Panc1 (cell line): ENCODE data around the gene BNC1. TPM values are rescaled to one million over a fixed set of nuclear protein-coding genes. Genes with fewer than 3 reads are reported as not detected.
A peak's percentile ranks its signal among the peaks of the same experiment; 100 is the strongest.

Experiments used
- ATAC-seq: fragments of 200-7000 bp; cut with Tn5 transposase; 2 replicates; pipeline ENCODE4 v1.9.1; 2020; ENCODE audit warnings: mild to moderate bottlenecking, moderate library complexity
- BruUV-seq: library from RNA; stranded (reverse); fragments of 400-500 nt; replicated peaks from 2 replicates; lab custom pipeline; 2021; lab: Mats Ljungman, UMichigan
- CTCF ChIA-PET: fragments of 300-600 bp; sonication (Branson Sonifier 250); formaldehyde crosslinking; loops from one replicate; lab custom pipeline; 2022; ENCODE audit warnings: antibody characterized with exemption; lab: Charles Lee
- POLR2A ChIA-PET: fragments of 300-600 bp; sonication (Branson Sonifier 250); formaldehyde crosslinking; loops from one replicate; lab custom pipeline; 2022; ENCODE audit warnings: antibody characterized with exemption; lab: Charles Lee
- DNase-seq: peaks from one replicate; pipeline ENCODE4 v3.0.0-alpha.2; 2010; ENCODE audit warnings: low read depth, low spot score
- H3K27ac ChIP-seq: 2 replicates; pipeline ENCODE4 v1.5.1; 2011; ENCODE audit warnings: mild to moderate bottlenecking, low read length, inconsistent platforms
- H3K27me3 ChIP-seq: fragments of 200-500 bp; sonication (Bioruptor generic); 2 replicates; pipeline ENCODE4 v1.6.0; 2014; ENCODE audit warnings: low read length, inconsistent platforms; ENCODE audit not compliant: control insufficient read depth, insufficient read depth
- H3K36me3 ChIP-seq: fragments of 200-500 bp; sonication (Bioruptor generic); 2 replicates; pipeline ENCODE4 v1.5.1; 2014; ENCODE audit warnings: inconsistent platforms, mild to moderate bottlenecking, low read length, moderate library complexity; ENCODE audit not compliant: control insufficient read depth, insufficient read depth
- H3K4me1 ChIP-seq: 2 replicates; pipeline ENCODE4 v1.5.1; 2011; ENCODE audit warnings: inconsistent platforms, mild to moderate bottlenecking, low read length, moderate library complexity; ENCODE audit not compliant: control insufficient read depth, insufficient read depth
- H3K4me3 ChIP-seq, 2 experiments: 2 replicates each; pipeline ENCODE4 v1.5.1; 2011 to 2012; ENCODE audit warnings: low read depth in 2 of 2, low read length in 2 of 2, mild to moderate bottlenecking in 2 of 2, inconsistent platforms in 1 of 2, moderate library complexity in 1 of 2
- H3K9me3 ChIP-seq: fragments of 200-500 bp; sonication (Bioruptor generic); 2 replicates; pipeline ENCODE4 v1.5.1; 2014; ENCODE audit warnings: low read depth, mild to moderate bottlenecking, inconsistent platforms, low read length, moderate library complexity; ENCODE audit not compliant: control insufficient read depth, insufficient read depth
- POLR2AphosphoS5 ChIP-seq: IDR thresholded peaks from 2 replicates; pipeline ENCODE4 v1.6.1; 2012; ENCODE audit warnings: mild to moderate bottlenecking, low read depth, low read length, moderate library complexity
- REST ChIP-seq, 2 experiments: IDR thresholded peaks; 2 replicates each; pipeline ENCODE4 v1.6.1; 2011 to 2012; ENCODE audit warnings: low read depth in 2 of 2, control low read depth in 1 of 2, low read length in 1 of 2, mild to moderate bottlenecking in 1 of 2, moderate library complexity in 1 of 2; ENCODE audit not compliant: insufficient read depth in 1 of 2
- SIN3A ChIP-seq: IDR thresholded peaks from 2 replicates; pipeline ENCODE4 v1.6.1; 2012; ENCODE audit warnings: low read depth, mild to moderate bottlenecking, low read length, moderate library complexity, borderline replicate concordance; ENCODE audit not compliant: insufficient read depth
- TCF7L2 ChIP-seq: IDR thresholded peaks from 2 replicates; pipeline ENCODE4 v1.6.1; 2011; ENCODE audit warnings: mild to moderate bottlenecking, low read depth, low read length, inconsistent platforms
- in situ Hi-C: cut with HindIII; loops from 2 replicates; pipeline ENCODE4 v1.10.0; 2016; ENCODE audit warnings: low sequenced_read_pairs, low pct_unique_long_range_greater_than_20kb
- intact Hi-C: fragments of 100-400 bp; cut with micrococcal nuclease; formaldehyde crosslinking; loops from one replicate; pipeline ENCODE4 v1.10.0; 2022; ENCODE audit not compliant: unreplicated experiment
- total RNA-seq: library from RNA; stranded (reverse); gene quantifications from one replicate; pipeline ENCODE4 v1.2.1, GENCODE V29; 2021; ENCODE audit not compliant: unreplicated experiment
- TF ChIP-seq, protein P1 (sequence below): fragments of 450-650 bp; IDR thresholded peaks from 2 replicates; pipeline ENCODE4 v1.5.1; 2017; ENCODE audit warnings: mild to moderate bottlenecking

The BNC1 gene
- total RNA-seq, 1 experiment from 2014 or later, result not detected

GRCh38 chr15:83207009-83207659 is 77.3 kb downstream of the BNC1 start:
- Histone ChIP-seq H3K9me3 (no peaks in the 10 kb centered on the region), H3K27ac (peak overlapping the region; percentile 80; the same call in 1 of the 2 replicates), H3K4me1 (peaks cover 16% of the 10 kb centered on the region), H3K36me3 (no peaks in the 10 kb centered on the region; the same call in 1 of the 2 replicates), H3K4me3 (peak overlapping the region; percentile 50 to 65), H3K27me3 (no peaks in the 10 kb centered on the region)
- ChIA-PET POLR2A (no interaction called here), CTCF (no interaction called here)
- no TSS peak for BruUV-seq
- no peak for TF ChIP-seq TCF7L2
- TF ChIP-seq, protein P1, sequence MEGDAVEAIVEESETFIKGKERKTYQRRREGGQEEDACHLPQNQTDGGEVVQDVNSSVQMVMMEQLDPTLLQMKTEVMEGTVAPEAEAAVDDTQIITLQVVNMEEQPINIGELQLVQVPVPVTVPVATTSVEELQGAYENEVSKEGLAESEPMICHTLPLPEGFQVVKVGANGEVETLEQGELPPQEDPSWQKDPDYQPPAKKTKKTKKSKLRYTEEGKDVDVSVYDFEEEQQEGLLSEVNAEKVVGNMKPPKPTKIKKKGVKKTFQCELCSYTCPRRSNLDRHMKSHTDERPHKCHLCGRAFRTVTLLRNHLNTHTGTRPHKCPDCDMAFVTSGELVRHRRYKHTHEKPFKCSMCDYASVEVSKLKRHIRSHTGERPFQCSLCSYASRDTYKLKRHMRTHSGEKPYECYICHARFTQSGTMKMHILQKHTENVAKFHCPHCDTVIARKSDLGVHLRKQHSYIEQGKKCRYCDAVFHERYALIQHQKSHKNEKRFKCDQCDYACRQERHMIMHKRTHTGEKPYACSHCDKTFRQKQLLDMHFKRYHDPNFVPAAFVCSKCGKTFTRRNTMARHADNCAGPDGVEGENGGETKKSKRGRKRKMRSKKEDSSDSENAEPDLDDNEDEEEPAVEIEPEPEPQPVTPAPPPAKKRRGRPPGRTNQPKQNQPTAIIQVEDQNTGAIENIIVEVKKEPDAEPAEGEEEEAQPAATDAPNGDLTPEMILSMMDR, result no peak
- TF ChIP-seq REST (IDR thresholded peaks at IDR 0.05; ENCODE audit: insufficient read depth in 1 of 2, low read depth in 2 of 2, low read length in 1 of 2), result no peak
- TF ChIP-seq SIN3A, result no peak
- no peak for TF ChIP-seq POLR2AphosphoS5
- intact Hi-C loops (no loop called here), in situ Hi-C loops (no loop called here)
- ATAC-seq (peak; percentile 65), DNase-seq (no peak)

DNA sequence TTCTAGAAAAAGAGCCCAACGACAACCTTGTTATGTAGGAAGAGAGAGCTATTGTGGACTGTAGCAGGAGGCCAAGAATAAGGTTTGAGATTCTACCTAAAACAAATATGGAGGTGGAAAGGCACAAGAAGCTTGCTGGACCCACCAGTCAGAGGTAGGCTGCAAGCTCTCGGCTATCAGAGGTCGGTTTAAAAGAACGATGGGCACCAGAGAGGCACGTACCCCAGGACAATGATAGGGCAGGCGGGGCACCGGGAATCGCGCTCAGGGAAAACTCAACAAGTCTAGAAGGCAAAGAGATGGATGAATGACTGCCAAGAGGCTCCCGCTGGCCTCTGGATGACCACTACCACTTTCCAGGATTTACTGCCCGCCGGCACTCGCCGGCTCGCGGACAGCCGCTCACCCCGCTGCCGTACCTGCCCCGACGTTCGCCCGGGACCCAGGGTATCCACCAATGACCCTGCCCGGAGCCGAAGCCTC is 77.9 kb downstream of the BNC1 start:
- H3K9me3 ChIP-seq, result no peaks in the 10 kb centered on the region
- peaks cover 16% of the 10 kb centered on the region for H3K4me1 ChIP-seq
- ChIA-PET POLR2A (interaction anchor here (0.6 kb wide), 1 partner anchor 161 kb away, joined by 8 read pairs; no protein-coding TSS in a partner anchor), CTCF (no interaction called here)
- ATAC-seq (peak; percentile 19; the same call in 1 of the 2 replicates), DNase-seq (no peak)
- in situ Hi-C loops (no loop called here), intact Hi-C loops (no loop called here)
- TF ChIP-seq TCF7L2 (no peak), SIN3A (no peak)
- peak overlapping the region; percentile 80 for H3K27ac ChIP-seq
- peak overlapping the region; percentile 50 to 65 for H3K4me3 ChIP-seq
- BruUV-seq, result no TSS peak
- H3K27me3 ChIP-seq, result no peaks in the 10 kb centered on the region
- H3K36me3 ChIP-seq, result no peaks in the 10 kb centered on the region; the same call in 1 of the 2 replicates

Other genes with a start within 250 kb of the BNC1 start
- gene BTBD1, start 217.4 kb downstream of the BNC1 start, total RNA-seq, result 88.4 TPM
- 0.69 TPM for gene TM6SF1, start 177.0 kb downstream of the BNC1 start, total RNA-seq
- gene HDGFL3, start 76.8 kb downstream of the BNC1 start, total RNA-seq, result 34.1 TPM
- not detected for gene SH3GL3, start 162.7 kb upstream of the BNC1 start, total RNA-seq